ENCODE results near the gene AFF4. TPM values are rescaled to one million over a fixed set of nuclear protein-coding genes. Genes with fewer than 3 reads are reported as not detected.

Gene AFF4
- total RNA-seq, 1 experiment from 2014 or later = 11.5 TPM

DNA sequence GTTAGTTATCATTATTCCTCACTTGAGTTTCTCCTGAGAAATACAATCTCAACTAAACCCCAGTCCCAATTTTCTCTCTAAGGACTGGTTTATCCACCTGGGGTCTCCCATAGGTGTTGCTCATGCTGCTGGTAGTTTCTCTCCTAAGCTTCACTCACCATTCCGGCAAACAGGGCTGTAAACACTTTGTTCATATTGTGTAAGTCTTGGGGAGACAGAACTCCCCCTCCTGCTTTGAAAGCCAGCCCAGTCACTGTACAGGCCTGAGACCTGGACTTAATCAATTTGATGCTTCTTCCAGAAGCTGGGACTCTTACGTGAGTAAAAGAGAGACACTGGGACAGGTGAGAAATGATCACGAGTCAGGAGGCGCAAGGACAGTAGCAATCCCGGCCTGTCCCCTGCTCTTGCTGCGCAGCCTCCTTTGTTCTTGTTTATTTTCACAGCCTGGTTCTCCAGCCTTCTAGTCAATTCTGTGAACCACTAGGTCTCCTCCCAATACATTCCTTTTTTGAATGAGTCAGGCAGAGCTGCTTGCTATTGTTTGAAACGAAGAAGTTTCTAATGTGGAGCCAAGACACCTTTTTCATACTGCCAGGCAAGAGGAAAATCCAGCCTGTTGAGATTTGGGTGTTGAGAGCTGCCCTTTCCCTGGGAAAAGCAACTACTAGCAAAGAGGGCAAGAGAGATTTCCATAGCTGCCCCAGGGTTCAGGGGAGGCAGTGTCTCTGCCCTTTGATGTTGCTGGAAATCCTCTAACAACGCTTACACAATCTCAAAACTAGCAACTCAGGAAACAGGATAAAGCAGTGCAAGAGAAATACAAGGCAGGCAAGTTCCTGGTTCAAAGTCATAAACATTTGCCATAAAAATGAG lies 123.8 kb downstream of the AFF4 start:
- in situ Hi-C loops (cut with HindIII; ENCODE audit: low pct_unique_long_range_greater_than_20kb, low sequenced_read_pairs) = no loop called here
- no peak for DNase-seq (ENCODE audit: low read depth)

DNA sequence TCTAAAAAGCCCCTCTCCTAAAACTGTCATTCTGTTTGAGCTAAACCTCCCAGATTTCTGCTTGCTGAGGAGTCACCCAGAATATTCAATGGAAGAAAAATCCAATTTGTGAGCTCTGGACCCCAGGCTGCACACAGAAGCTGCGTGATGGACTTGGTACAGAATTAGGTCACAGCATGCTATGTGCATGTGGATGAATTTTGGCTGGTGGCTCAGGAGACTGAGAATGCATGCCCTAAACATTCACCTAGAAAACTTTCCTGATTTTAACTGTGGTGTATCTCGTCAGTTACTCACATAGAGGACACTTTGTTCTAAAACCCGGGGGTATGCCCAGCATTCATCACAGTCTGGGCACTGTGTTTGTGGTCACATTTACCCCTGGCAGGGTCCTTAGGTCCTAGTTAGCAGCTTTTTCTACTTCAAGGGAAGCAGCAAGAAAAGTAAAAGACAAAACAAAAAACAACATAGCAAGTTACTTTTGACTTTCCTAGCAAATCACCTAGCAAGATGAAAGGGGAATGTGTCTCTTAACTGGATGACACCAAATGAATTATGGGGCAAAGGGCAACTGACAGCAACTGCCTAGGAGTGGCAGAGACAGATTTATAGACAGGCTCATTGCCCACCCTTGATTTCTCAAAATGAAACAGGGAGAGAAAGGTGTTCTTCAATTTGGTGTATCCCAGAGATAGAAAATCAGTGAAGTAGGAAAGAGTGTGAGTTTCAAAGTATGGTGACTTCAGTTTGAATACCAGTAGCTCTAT lies 124.7 kb downstream of the AFF4 start:
- in situ Hi-C loops (cut with HindIII; ENCODE audit: low pct_unique_long_range_greater_than_20kb, low sequenced_read_pairs) = no loop called here
- DNase-seq (ENCODE audit: low read depth) = no peak

GRCh38 chr5:132837868-132838267 lies 125.6 kb downstream of the AFF4 start:
- in situ Hi-C loops (cut with HindIII; ENCODE audit: low pct_unique_long_range_greater_than_20kb, low sequenced_read_pairs) = no loop called here

GRCh38 chr5:132836852-132837251 lies 126.6 kb downstream of the AFF4 start:
- in situ Hi-C loops (cut with HindIII; ENCODE audit: low pct_unique_long_range_greater_than_20kb, low sequenced_read_pairs) = no loop called here
- no peak for DNase-seq (ENCODE audit: low read depth)

More at GRCh38 chr5:132837868-132838267, 125.6 kb downstream of the AFF4 start:
- peak; percentile 23 for DNase-seq (ENCODE audit: low read depth)

- in situ Hi-C loops (cut with HindIII; ENCODE audit: low pct_unique_long_range_greater_than_20kb, low sequenced_read_pairs) = no loop called here
- no peak for DNase-seq (ENCODE audit: low read depth)
Observed at GRCh38 chr5:132834057-132834456, 129.4 kb downstream of the AFF4 start.

DNA sequence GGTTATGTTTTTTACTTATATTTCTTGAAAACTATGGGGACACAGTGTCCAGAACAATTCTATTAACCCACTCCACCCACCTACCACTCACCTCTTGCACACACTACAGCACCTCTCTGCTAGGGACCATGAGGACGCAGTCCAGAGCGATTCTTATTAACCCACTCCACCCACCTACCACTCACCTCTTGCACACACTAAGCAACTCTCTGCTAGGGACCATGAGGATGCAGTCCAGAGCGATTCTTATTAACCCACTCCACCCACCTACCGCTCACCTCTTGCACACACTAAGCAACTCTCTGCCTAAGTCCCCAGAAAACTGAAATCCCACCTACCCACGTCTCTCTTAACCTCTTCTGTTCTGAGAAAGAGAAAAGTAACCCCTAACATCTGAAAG lies 130.8 kb downstream of the AFF4 start:
- DNase-seq (ENCODE audit: low read depth) = no peak
- in situ Hi-C loops (cut with HindIII; ENCODE audit: low pct_unique_long_range_greater_than_20kb, low sequenced_read_pairs) = no loop called here

DNA sequence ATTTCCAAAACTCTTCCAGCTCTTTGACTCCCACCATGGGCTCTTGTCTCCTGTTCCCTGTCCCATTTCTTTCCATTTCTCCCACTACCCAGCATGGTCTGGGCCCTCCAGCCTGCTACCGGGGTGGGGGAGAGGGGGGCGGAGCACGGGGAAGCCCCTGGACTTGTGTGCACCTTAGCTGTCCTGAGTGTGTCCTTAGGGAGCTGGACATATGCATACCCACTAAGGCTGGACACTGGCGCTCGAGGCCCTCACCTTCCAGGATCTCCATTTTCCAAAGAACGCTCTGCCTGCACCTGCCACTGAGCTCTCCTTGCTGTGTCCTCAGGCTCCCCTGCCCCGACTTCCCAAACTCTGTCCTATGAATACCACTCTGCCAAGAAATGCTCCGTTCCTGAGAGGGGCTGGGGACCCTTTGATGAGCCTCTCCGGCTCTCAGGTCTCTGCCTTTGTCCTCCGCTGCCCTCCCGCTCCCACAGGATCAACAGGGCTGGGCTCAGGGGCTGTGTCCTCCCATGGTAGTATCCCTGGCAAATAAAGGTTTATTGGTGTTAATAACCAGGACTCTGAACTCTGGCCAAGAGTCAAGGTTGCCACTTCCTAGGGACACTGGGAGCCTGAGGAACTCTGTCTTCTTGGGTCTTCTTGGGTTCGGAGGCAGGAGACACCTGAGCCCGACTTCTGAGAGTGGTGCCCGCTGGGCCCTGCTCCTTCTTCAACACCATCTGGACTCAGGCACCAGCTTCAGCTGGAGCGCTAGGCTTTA lies 132.2 kb downstream of the AFF4 start:
- DNase-seq (ENCODE audit: low read depth) = no peak
- in situ Hi-C loops (cut with HindIII; ENCODE audit: low pct_unique_long_range_greater_than_20kb, low sequenced_read_pairs) = no loop called here

GRCh38 chr5:132830436-132831094 lies 132.9 kb downstream of the AFF4 start, which contains the start of gene SHROOM1:
Gene SHROOM1, minus strand, starts transcription at chr5:132830647. Its CDS starts 4,507 bp downstream, at chr5:132826140.
- in situ Hi-C loops (cut with HindIII; ENCODE audit: low pct_unique_long_range_greater_than_20kb, low sequenced_read_pairs) = no loop called here

GRCh38 chr5:132829742-132830435 lies 133.5 kb downstream of the AFF4 start:
- DNase-seq (ENCODE audit: low read depth) = peak; percentile 73
- in situ Hi-C loops (cut with HindIII; ENCODE audit: low pct_unique_long_range_greater_than_20kb, low sequenced_read_pairs) = no loop called here

More at GRCh38 chr5:132830436-132831094, 132.9 kb downstream of the AFF4 start, which contains the start of gene SHROOM1:
- DNase-seq (ENCODE audit: low read depth) = peak; percentile 74

GRCh38 chr5:132828846-132829494 lies 134.5 kb downstream of the AFF4 start:
- in situ Hi-C loops (cut with HindIII; ENCODE audit: low pct_unique_long_range_greater_than_20kb, low sequenced_read_pairs) = no loop called here

DNA sequence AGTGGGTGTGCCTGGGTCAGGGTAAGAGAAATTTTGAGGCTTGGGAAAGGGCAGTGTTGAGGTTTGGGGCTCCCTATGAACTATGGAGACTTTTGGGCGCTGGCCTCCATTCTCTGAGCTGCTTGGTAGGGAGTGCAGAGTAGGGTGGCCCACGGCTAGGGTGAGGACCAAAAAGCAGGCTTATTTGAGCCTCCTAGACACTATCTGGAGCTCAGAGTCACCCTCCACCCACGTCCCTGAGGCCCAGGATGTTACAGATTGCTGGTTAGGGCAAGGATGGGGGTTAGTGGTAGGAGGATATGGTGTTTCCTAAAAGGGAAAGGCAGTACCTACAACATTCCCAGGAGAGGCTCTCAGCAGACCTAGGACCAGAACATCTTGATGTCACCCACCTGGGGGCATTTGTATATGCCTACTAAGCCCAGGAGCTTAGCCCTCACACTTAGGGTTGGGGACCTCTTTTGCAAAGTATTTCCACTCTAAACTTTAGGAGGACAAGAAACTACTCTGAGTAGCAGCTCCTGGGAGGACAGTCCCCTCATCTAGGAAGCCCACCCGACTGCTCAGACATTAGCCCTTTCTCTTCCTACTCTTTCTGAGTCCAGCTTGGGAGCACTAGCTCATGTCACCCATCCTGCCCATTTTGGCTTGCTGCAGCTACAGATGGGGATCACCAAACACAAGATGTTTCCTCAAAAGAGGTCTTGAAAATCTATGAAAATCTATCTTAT lies 135.3 kb downstream of the AFF4 start:
- DNase-seq (ENCODE audit: low read depth) = no peak
- in situ Hi-C loops (cut with HindIII; ENCODE audit: low pct_unique_long_range_greater_than_20kb, low sequenced_read_pairs) = no loop called here

More at GRCh38 chr5:132828846-132829494, 134.5 kb downstream of the AFF4 start:
- DNase-seq (ENCODE audit: low read depth) = no peak

- in situ Hi-C loops (cut with HindIII; ENCODE audit: low pct_unique_long_range_greater_than_20kb, low sequenced_read_pairs) = no loop called here
- no peak for DNase-seq (ENCODE audit: low read depth)
Observed at GRCh38 chr5:132826424-132827082, 136.9 kb downstream of the AFF4 start.

DNA sequence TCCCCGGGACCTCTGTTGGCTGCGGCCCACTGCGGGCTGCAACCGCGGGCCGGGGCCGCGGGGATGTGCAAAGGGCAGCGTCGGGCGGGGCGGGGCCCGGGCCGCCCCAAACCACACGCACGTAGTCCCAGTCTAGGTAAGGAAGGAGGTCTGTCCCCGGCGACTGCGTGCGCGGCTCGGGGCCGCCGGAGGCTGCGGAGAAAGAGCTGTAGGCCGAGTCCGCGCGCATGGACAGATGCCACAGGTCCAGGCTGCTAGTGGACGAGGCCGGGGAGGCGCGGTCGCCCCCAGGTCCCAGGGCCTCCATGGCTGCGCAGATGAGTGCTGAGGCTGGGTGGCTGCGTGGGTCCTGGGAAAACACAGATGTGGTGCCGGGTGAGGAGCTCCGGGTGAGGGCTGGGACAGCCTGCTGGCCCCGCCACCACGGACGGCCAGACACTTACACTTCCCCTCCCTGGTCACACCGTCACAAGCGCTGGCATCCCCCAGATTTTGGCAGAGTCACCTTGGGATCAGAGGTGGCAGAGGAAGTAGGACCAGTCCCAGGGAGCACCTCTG lies 137.5 kb downstream of the AFF4 start:
- in situ Hi-C loops (cut with HindIII; ENCODE audit: low pct_unique_long_range_greater_than_20kb, low sequenced_read_pairs) = no loop called here
- no peak for DNase-seq (ENCODE audit: low read depth)

All from Caki2 (cell line).